Neuronal stem cell (in vitro differentiated cells): ENCODE results near the gene PTPN12.
A peak's percentile ranks its signal among the peaks of the same experiment; 100 is the strongest.
"Not testable (repeated sequence)": the region's sequence is repeated elsewhere in the genome, so short reads cannot be mapped to it uniquely, and the experiment has no call there.

Source experiments
- DNase-seq: peaks from one replicate; pipeline ENCODE4 v3.0.0-alpha.2; 2013; ENCODE audit warnings: low spot score
- H2AFZ ChIP-seq: one replicate; pipeline ENCODE4 v1.6.1; 2013; ENCODE audit warnings: mild to moderate bottlenecking, low read length, inconsistent platforms
- H2AK5ac ChIP-seq: 2 replicates; pipeline ENCODE4 v1.6.1; 2013; ENCODE audit warnings: low read depth, mild to moderate bottlenecking, inconsistent platforms, low read length, moderate library complexity, mixed read lengths
- H2BK120ac ChIP-seq: 2 replicates; pipeline ENCODE4 v1.6.1; 2013; ENCODE audit warnings: low read depth, mild to moderate bottlenecking, inconsistent platforms, low read length, moderate library complexity, mixed read lengths
- H2BK12ac ChIP-seq: one replicate; pipeline ENCODE4 v1.6.1; 2013; ENCODE audit warnings: low read length, inconsistent platforms
- H2BK15ac ChIP-seq: 2 replicates; pipeline ENCODE4 v1.6.1; 2013; ENCODE audit warnings: mild to moderate bottlenecking, low read length, inconsistent platforms, mixed read lengths
- H2BK5ac ChIP-seq: one replicate; pipeline ENCODE4 v1.6.1; 2013; ENCODE audit warnings: inconsistent platforms, mild to moderate bottlenecking, low read length, moderate library complexity
- H3K14ac ChIP-seq: one replicate; pipeline ENCODE4 v1.6.1; 2013; ENCODE audit warnings: low read length, inconsistent platforms
- H3K18ac ChIP-seq: 2 replicates; pipeline ENCODE4 v1.6.1; 2013; ENCODE audit warnings: low read length, inconsistent platforms
- H3K23ac ChIP-seq: 2 replicates; pipeline ENCODE4 v1.6.1; 2013; ENCODE audit warnings: low read depth, mild to moderate bottlenecking, mixed read lengths, low read length, inconsistent platforms; ENCODE audit not compliant: poor library complexity
- H3K27ac ChIP-seq: replicated peaks from 3 replicates; pipeline ENCODE4 v1.5.1; 2013; ENCODE audit warnings: low read length, inconsistent platforms
- H3K27me3 ChIP-seq, 3 experiments: 2 replicates each; pipeline ENCODE4 v1.6.1; 2013; ENCODE audit warnings: low read length in 3 of 3, mild to moderate bottlenecking in 2 of 3, inconsistent platforms in 1 of 3, low read depth in 1 of 3, mixed read lengths in 1 of 3, moderate library complexity in 1 of 3; ENCODE audit not compliant: control insufficient read depth in 3 of 3, insufficient read depth in 3 of 3
- H3K36me3 ChIP-seq, 2 donors: replicated peaks in 1 of 2; 2 replicates each; pipeline ENCODE4 v1.6.1; 2013; ENCODE audit warnings: low read length in 2 of 2; ENCODE audit not compliant: control insufficient read depth in 2 of 2, insufficient read depth in 2 of 2
- H3K4ac ChIP-seq: 2 replicates; pipeline ENCODE4 v1.6.1; 2013; ENCODE audit warnings: inconsistent platforms, mild to moderate bottlenecking, low read length, moderate library complexity
- H3K4me1 ChIP-seq, 2 donors: 1 replicate in 1 of 2; 2 replicates in 1 of 2; pipeline ENCODE4 v1.6.1; 2013; ENCODE audit warnings: low read length in 2 of 2, low read depth in 1 of 2; ENCODE audit not compliant: control insufficient read depth in 2 of 2, insufficient read depth in 1 of 2
- H3K4me2 ChIP-seq: one replicate; pipeline ENCODE4 v1.6.1; 2013; ENCODE audit warnings: mild to moderate bottlenecking, low read length, inconsistent platforms; ENCODE audit not compliant: insufficient read depth, poor library complexity, severe bottlenecking
- H3K4me3 ChIP-seq, 2 donors: 2 replicates each; pipeline ENCODE4 v1.5.1; 2013; ENCODE audit warnings: low read length in 2 of 2, mild to moderate bottlenecking in 2 of 2, inconsistent platforms in 1 of 2, moderate library complexity in 1 of 2
- H3K79me1 ChIP-seq: one replicate; pipeline ENCODE4 v1.6.1; 2013; ENCODE audit warnings: low read depth, mild to moderate bottlenecking, inconsistent platforms, low read length, moderate library complexity
- H3K9ac ChIP-seq: one replicate; pipeline ENCODE4 v1.6.1; 2013; ENCODE audit warnings: mild to moderate bottlenecking, low read depth, low read length, inconsistent platforms; ENCODE audit not compliant: poor library complexity
- H3K9me3 ChIP-seq, 2 donors: replicated peaks in 1 of 2; 2 replicates each; pipeline versions ENCODE3 to v1.6.1; 2013; ENCODE audit warnings: low read length in 2 of 2, mild to moderate bottlenecking in 2 of 2, inconsistent platforms in 1 of 2, low read depth in 1 of 2, mixed read lengths in 1 of 2, moderate library complexity in 1 of 2; ENCODE audit not compliant: control insufficient read depth in 2 of 2, insufficient read depth in 1 of 2
- H4K8ac ChIP-seq: one replicate; pipeline ENCODE4 v1.6.1; 2013; ENCODE audit warnings: low read depth, mild to moderate bottlenecking, inconsistent platforms, low read length, moderate library complexity
- H4K91ac ChIP-seq: one replicate; pipeline ENCODE4 v1.6.1; 2013; ENCODE audit warnings: low read length, low read depth, mild to moderate bottlenecking, inconsistent platforms; ENCODE audit not compliant: poor library complexity
- WGBS, 2 donors: extraction: QIAGEN DNeasy Blood & Tissue Kit; methylation state at CpG; one replicate each; pipeline ENCODE4 v1.1.7; 2013; ENCODE audit warnings: missing lambda C conversion rate in 2 of 2, mixed read lengths in 1 of 2; ENCODE audit not compliant: insufficient read length in 2 of 2, insufficient replicate concordance in 1 of 2; ENCODE audit errors: extremely low coverage in 2 of 2; 5-methylcytosine and 5-hydroxymethylcytosine counted together

Gene PTPN12

GRCh38 chr7:77501192-77501515, 35.9 kb upstream of the PTPN12 start:
- H3K23ac ChIP-seq: no peak overlapping the region
- H4K8ac ChIP-seq: no peak overlapping the region
- H2BK12ac ChIP-seq: no peak overlapping the region
- H3K27ac ChIP-seq: no peak overlapping the region
- no peaks in the 10 kb centered on the region for H3K4me1 ChIP-seq
- H2BK15ac ChIP-seq: no peak overlapping the region
- no peaks in the 10 kb centered on the region for H3K79me1 ChIP-seq
- H2AK5ac ChIP-seq: no peak overlapping the region
- H3K14ac ChIP-seq: no peak overlapping the region
- peak overlapping the region; percentile 36 for H2AFZ ChIP-seq
- DNase-seq: no peak
- no peak overlapping the region for H3K9ac ChIP-seq
- H3K4me2 ChIP-seq: no peak overlapping the region
- WGBS, 2 donors: no CpG with 5 or more reads among the region's 1 CpG
- no peak overlapping the region for H3K4me3 ChIP-seq
- H3K36me3 ChIP-seq: no peaks in the 10 kb centered on the region
- H2BK5ac ChIP-seq: no peak overlapping the region
- no peaks in the 10 kb centered on the region for H3K9me3 ChIP-seq
- no peak overlapping the region for H2BK120ac ChIP-seq
- no peak overlapping the region for H3K4ac ChIP-seq
- no peak overlapping the region for H3K18ac ChIP-seq
- H4K91ac ChIP-seq: no peak overlapping the region
- H3K27me3 ChIP-seq: no peaks in the 10 kb centered on the region

- Histone ChIP-seq H3K79me1 (no peaks in the 10 kb centered on the region), H4K8ac (no peak overlapping the region), H3K4ac (no peak overlapping the region), H3K18ac (no peak overlapping the region), H3K23ac (no peak overlapping the region), H2BK5ac (no peak overlapping the region), H3K14ac (no peak overlapping the region), H3K9me3 (no peaks in the 10 kb centered on the region), H3K9ac (no peak overlapping the region), H3K4me2 (no peak overlapping the region), H2BK15ac (no peak overlapping the region), H2BK12ac (no peak overlapping the region), H2AFZ (no peak overlapping the region), H2AK5ac (no peak overlapping the region), H4K91ac (no peak overlapping the region), H3K27ac (no peak overlapping the region), H3K36me3 (no peaks in the 10 kb centered on the region), H3K4me3 (no peak overlapping the region), H3K27me3 (no peaks in the 10 kb centered on the region), H3K4me1 (no peaks in the 10 kb centered on the region), H2BK120ac (no peak overlapping the region)
- no peak for DNase-seq
These were observed 32.1 kb upstream of the PTPN12 start for GRCh38 chr7:77504951-77505350.

- Histone ChIP-seq H3K23ac (no peak overlapping the region), H2BK12ac (no peak overlapping the region), H2BK5ac (no peak overlapping the region), H4K91ac (no peak overlapping the region), H3K9me3 (peaks cover 0 to 2% of the 10 kb centered on the region in 2 donors), H3K36me3 (no peaks in the 10 kb centered on the region), H2AK5ac (no peak overlapping the region), H3K27ac (no peak overlapping the region), H3K4me2 (no peak overlapping the region), H2BK120ac (no peak overlapping the region), H4K8ac (no peak overlapping the region), H3K9ac (no peak overlapping the region), H2BK15ac (no peak overlapping the region), H2AFZ (no peak overlapping the region), H3K27me3 (no peaks in the 10 kb centered on the region), H3K79me1 (no peaks in the 10 kb centered on the region), H3K4me3 (no peak overlapping the region), H3K4ac (no peak overlapping the region), H3K18ac (no peak overlapping the region), H3K14ac (no peak overlapping the region), H3K4me1 (no peaks in the 10 kb centered on the region)
- DNase-seq: no peak
- WGBS, 2 donors: no CpG with 5 or more reads among the region's 1 CpG
These were observed 30.2 kb upstream of the PTPN12 start for GRCh38 chr7:77506899-77507298.

- not testable (repeated sequence) for H3K18ac ChIP-seq, H4K8ac ChIP-seq, H2AK5ac ChIP-seq, H3K4me3 ChIP-seq, H3K4me1 ChIP-seq, H2AFZ ChIP-seq, H2BK12ac ChIP-seq, H3K27me3 ChIP-seq, H2BK15ac ChIP-seq, H3K4me2 ChIP-seq, H2BK5ac ChIP-seq, H3K27ac ChIP-seq, H3K79me1 ChIP-seq, H3K23ac ChIP-seq, H2BK120ac ChIP-seq, H4K91ac ChIP-seq, H3K9me3 ChIP-seq, H3K4ac ChIP-seq, H3K9ac ChIP-seq, H3K14ac ChIP-seq, H3K36me3 ChIP-seq, DNase-seq
- no CpG with 5 or more reads among the region's 5 CpGs for WGBS, 2 donors
These were observed 24.0 kb upstream of the PTPN12 start for GRCh38 chr7:77513002-77513670.
